A549 (cell line): ENCODE results near the gene GCAT. TPM values are rescaled to one million over a fixed set of nuclear protein-coding genes. Genes with fewer than 3 reads are reported as not detected.
A peak's percentile ranks its signal among the peaks of the same experiment; 100 is the strongest.

Experiments
- ATAC-seq, 2 experiments: fragments of 200-7000 bp in 1 of 2; fragments of >200 bp in 1 of 2; cut with Nextera tagmentation in 1 of 2; cut with Tn5 transposase in 1 of 2; 3 replicates each; pipeline versions ENCODE4 v1.8.0 to v1.9.1; 2018 to 2020; ENCODE audit warnings: mild to moderate bottlenecking in 1 of 2, moderate library complexity in 1 of 2
- CTCF ChIA-PET: fragments of 300-600 bp; sonication (Branson Sonifier 250); formaldehyde crosslinking; extraction: SDS; loops from one replicate; lab custom pipeline; 2021; ENCODE audit warnings: antibody characterized with exemption, inconsistent platforms; lab: Yijun Ruan, JAX
- POLR2A ChIA-PET: fragments of 350-600 bp; formaldehyde crosslinking; extraction: SDS; loops from one replicate; lab custom pipeline; 2021; ENCODE audit warnings: antibody characterized with exemption, inconsistent platforms; lab: Yijun Ruan, JAX
- DNase-seq, 2 experiments: peaks; one replicate each; pipeline versions ENCODE4 v3.0.0 to v3.0.0-alpha.2; 2011 to 2016; ENCODE audit warnings: low read depth in 1 of 2, low spot score in 1 of 2
- FAIRE-seq: peaks from 2 replicates; lab custom pipeline; 2011; peaks lifted over from hg19 to GRCh38; lab: Jason Lieb, UNC
- H3K27ac ChIP-seq, 2 experiments: fragments of >200 bp; sonication (Bioruptor Twin); formaldehyde crosslinking; 3 replicates each; pipeline ENCODE4 v1.5.1; 2016 to 2017
- H3K4me1 ChIP-seq: fragments of >200 bp; sonication (Bioruptor Twin); formaldehyde crosslinking; 3 replicates; pipeline ENCODE4 v1.6.1; 2016
- H3K4me2 ChIP-seq: fragments of >200 bp; sonication (Bioruptor Twin); formaldehyde crosslinking; 3 replicates; pipeline ENCODE4 v1.6.1; 2016
- H3K4me3 ChIP-seq: fragments of >200 bp; sonication (Bioruptor Twin); formaldehyde crosslinking; 3 replicates; pipeline ENCODE4 v1.5.1; 2016
- H3K9me3 ChIP-seq: fragments of >200 bp; sonication (Bioruptor Twin); formaldehyde crosslinking; 3 replicates; pipeline ENCODE4 v1.6.1; 2016
- CEBPB ChIP-seq, 2 experiments: fragments of >200 bp in 1 of 2; sonication (Bioruptor Twin) in 1 of 2; formaldehyde crosslinking in 1 of 2; IDR thresholded peaks; 2 replicates each; pipeline ENCODE4 v1.6.1; 2012 to 2016
- CHD2 ChIP-seq: fragments of 150-350 bp; IDR thresholded peaks from 2 replicates; pipeline ENCODE4 v1.6.1; 2014; ENCODE audit warnings: low read length; ENCODE audit not compliant: partially characterized antibody
- CHD4 ChIP-seq: fragments of 200-600 bp; sonication (generic); IDR thresholded peaks from 2 replicates; pipeline ENCODE4 v1.6.1; 2016; ENCODE audit warnings: antibody characterized with exemption, mild to moderate bottlenecking, borderline replicate concordance
- ESRRA ChIP-seq: fragments of 150-350 bp; IDR thresholded peaks from 2 replicates; pipeline ENCODE4 v1.6.1; 2014; ENCODE audit warnings: mild to moderate bottlenecking, low read length, borderline replicate concordance
- FOSL2 ChIP-seq, 2 experiments: fragments of 450-650 bp in 1 of 2; fragments of >200 bp in 1 of 2; sonication (Bioruptor Twin) in 1 of 2; formaldehyde crosslinking; IDR thresholded peaks; 2 replicates each; pipeline versions ENCODE4 v1.5.0 to v1.6.1; 2016 to 2020; ENCODE audit warnings: mild to moderate bottlenecking in 1 of 2, moderate library complexity in 1 of 2
- GATA3 ChIP-seq: IDR thresholded peaks from 2 replicates; pipeline ENCODE4 v1.6.1; 2012; ENCODE audit warnings: borderline replicate concordance
- HDAC2 ChIP-seq: fragments of 200-600 bp; sonication (generic); IDR thresholded peaks from 2 replicates; pipeline ENCODE4 v1.6.1; 2016
- HOXB13 ChIP-seq: fragments of 250-450 bp; sonication (Bioruptor Pico); IDR thresholded peaks from 2 replicates; pipeline ENCODE4 v1.5.0; 2020; ENCODE audit warnings: low read depth, mild to moderate bottlenecking, moderate library complexity
- JUN ChIP-seq, 2 experiments: fragments of >200 bp; sonication (Bioruptor Twin); formaldehyde crosslinking; IDR thresholded peaks; 2 replicates in 1 of 2; 3 replicates in 1 of 2; pipeline ENCODE4 v1.6.1; 2016 to 2017
- JUNB ChIP-seq: fragments of >200 bp; sonication (Bioruptor Twin); formaldehyde crosslinking; IDR thresholded peaks from 2 replicates; pipeline ENCODE4 v1.6.1; 2016
- MAZ ChIP-seq: fragments of 150-350 bp; IDR thresholded peaks from 2 replicates; pipeline ENCODE4 v1.6.1; 2014; ENCODE audit warnings: antibody characterized with exemption, low read depth, low read length, borderline replicate concordance
- NFE2L2 ChIP-seq: fragments of 150-350 bp; conservative IDR thresholded peaks from 2 replicates; pipeline ENCODE4 v1.6.1; 2014; ENCODE audit warnings: low read length
- PBX3 ChIP-seq: IDR thresholded peaks from 2 replicates; pipeline ENCODE4 v1.6.1; 2012
- PHF8 ChIP-seq: fragments of 200-600 bp; sonication (generic); IDR thresholded peaks from 2 replicates; pipeline ENCODE4 v1.6.1; 2016; ENCODE audit warnings: low read depth, mild to moderate bottlenecking, antibody characterized with exemption, moderate library complexity, borderline replicate concordance
- POLR2AphosphoS2 ChIP-seq: conservative IDR thresholded peaks from 2 replicates; pipeline ENCODE4 v1.6.1; 2012; ENCODE audit warnings: low read length, improper control_type of control experiment, inconsistent platforms
- RARB ChIP-seq: fragments of 250-450 bp; sonication (Bioruptor Pico); IDR thresholded peaks from 2 replicates; pipeline ENCODE4 v1.8.0; 2021; ENCODE audit warnings: mild to moderate bottlenecking, moderate library complexity
- RCOR1 ChIP-seq: fragments of 150-350 bp; IDR thresholded peaks from 2 replicates; pipeline ENCODE4 v1.6.1; 2014; ENCODE audit warnings: antibody characterized with exemption, low read length, low read depth
- RNF2 ChIP-seq: fragments of 200-600 bp; sonication (generic); IDR thresholded peaks from 2 replicates; pipeline ENCODE4 v1.6.1; 2016; ENCODE audit warnings: low read depth, mild to moderate bottlenecking, antibody characterized with exemption, moderate library complexity, borderline replicate concordance
- SMC3 ChIP-seq: fragments of >200 bp; sonication (Bioruptor Twin); formaldehyde crosslinking; IDR thresholded peaks from 3 replicates; pipeline ENCODE4 v1.6.1; 2018; ENCODE audit warnings: inconsistent platforms
- TP53 ChIP-seq: fragments of 250-450 bp; sonication (Bioruptor Pico); IDR thresholded peaks from 2 replicates; pipeline ENCODE4 v1.5.0; 2021; ENCODE audit warnings: mild to moderate bottlenecking, moderate library complexity
- ZNF302 ChIP-seq: fragments of 250-450 bp; sonication (Bioruptor Pico); IDR thresholded peaks from 2 replicates; pipeline ENCODE4 v1.9.0; 2021; ENCODE audit warnings: inconsistent platforms, mild to moderate bottlenecking, moderate library complexity
- ZSCAN20 ChIP-seq: fragments of 250-450 bp; sonication (Bioruptor Pico); IDR thresholded peaks from 2 replicates; pipeline ENCODE4 v1.8.0; 2022; ENCODE audit warnings: mild to moderate bottlenecking, moderate library complexity
- WGBS: methylation state at CpG from one replicate; pipeline ENCODE4 v1.1.6; 2017; ENCODE audit errors: missing lambda C conversion rate; 5-methylcytosine and 5-hydroxymethylcytosine counted together
- polyA plus RNA-seq, 4 experiments: library from polyadenylated mRNA; depleted of rRNA in 3 of 4; stranded (reverse); fragments of >200 nt; fragmentation: RNase III in 1 of 4; extraction: RNeasy Plus Mini Kit Qiagen cat#74134 plus additional on column Dnase treatment in 1 of 4; gene quantifications; 2 replicates in 3 of 4; 3 replicates in 1 of 4; pipeline ENCODE4 v1.2.3, GENCODE V29; 2011 to 2017
- TF ChIP-seq, protein P1 (sequence below): fragments of 250-450 bp; sonication (Bioruptor Pico); IDR thresholded peaks from 2 replicates; pipeline ENCODE4 v1.5.0; 2021; ENCODE audit warnings: mild to moderate bottlenecking, moderate library complexity, borderline replicate concordance
- TF ChIP-seq, protein P2 (sequence below): fragments of 250-450 bp; sonication (Bioruptor Pico); IDR thresholded peaks from 2 replicates; pipeline ENCODE4 v1.5.0; 2020; ENCODE audit warnings: low read depth, mild to moderate bottlenecking, moderate library complexity

The GCAT gene
- polyA plus RNA-seq, 2 of the 4 experiments (the other 2 are of a cell fraction), result 1.2 to 2.1 TPM

GRCh38 chr22:37759281-37759680 lies 48.5 kb upstream of the GCAT start:
- TF ChIP-seq CHD2, result no peak
- 0 out of 2 replicates have a peak, but pooled peaks have one; percentile 15 for TF ChIP-seq ESRRA
- Histone ChIP-seq H3K4me1 (peaks cover 53% of the 10 kb centered on the region), H3K4me3 (no peak overlapping the region), H3K4me2 (peak overlapping the region; percentile 51; the same call in 1 of the 3 replicates), H3K27ac (peak overlapping the region; percentile 2 to 67; a peak in 3 of 6 replicates), H3K9me3 (no peaks in the 10 kb centered on the region)
- WGBS, result 84% methylated on average over 6 of the region's 11 CpGs
- POLR2A ChIA-PET, result no interaction called here
- FAIRE-seq (no peak), DNase-seq (no peak), ATAC-seq (no peak)
- CTCF ChIA-PET, result no interaction called here

- peaks cover 51% of the 10 kb centered on the region for H3K4me1 ChIP-seq
- no peak overlapping the region for H3K4me3 ChIP-seq
- H3K27ac ChIP-seq, result peak overlapping the region in 1 of 2 experiments; percentile 64; a peak in 1 of 6 replicates
- 31% methylated on average over 3 of the region's 3 CpGs for WGBS
- FAIRE-seq (no peak), DNase-seq (peak in 1 of 2 experiments; percentile 67)
- H3K9me3 ChIP-seq, result no peaks in the 10 kb centered on the region
- TF ChIP-seq ESRRA (no peak), PBX3 (no peak), ZSCAN20 (CRISPR knock-in tag) (no peak), CHD2 (no peak), NFE2L2 (no peak), CHD4 (no peak), RCOR1 (no peak), ZNF302 (CRISPR knock-in tag) (no peak), RNF2 (no peak), HDAC2 (no peak), POLR2AphosphoS2 (no peak), CEBPB (IDR thresholded peaks at IDR 0.05) (peak in 1 of 2 experiments; percentile 16; a peak in 1 of 4 replicates), GATA3 (peak; percentile 53; the same call in 1 of the 2 replicates), SMC3 (no peak), JUNB (no peak), HOXB13 (CRISPR knock-in tag) (no peak), RARB (CRISPR knock-in tag) (no peak), JUN (IDR thresholded peaks at IDR 0.05) (no peak), FOSL2 (IDR thresholded peaks at IDR 0.05) (no peak), FOSL2 (CRISPR knock-in tag; IDR thresholded peaks at IDR 0.05) (peak; percentile 29; the same call in 1 of the 2 replicates), TP53 (CRISPR knock-in tag) (no peak), PHF8 (no peak), MAZ (no peak)
- TF ChIP-seq, protein P1, sequence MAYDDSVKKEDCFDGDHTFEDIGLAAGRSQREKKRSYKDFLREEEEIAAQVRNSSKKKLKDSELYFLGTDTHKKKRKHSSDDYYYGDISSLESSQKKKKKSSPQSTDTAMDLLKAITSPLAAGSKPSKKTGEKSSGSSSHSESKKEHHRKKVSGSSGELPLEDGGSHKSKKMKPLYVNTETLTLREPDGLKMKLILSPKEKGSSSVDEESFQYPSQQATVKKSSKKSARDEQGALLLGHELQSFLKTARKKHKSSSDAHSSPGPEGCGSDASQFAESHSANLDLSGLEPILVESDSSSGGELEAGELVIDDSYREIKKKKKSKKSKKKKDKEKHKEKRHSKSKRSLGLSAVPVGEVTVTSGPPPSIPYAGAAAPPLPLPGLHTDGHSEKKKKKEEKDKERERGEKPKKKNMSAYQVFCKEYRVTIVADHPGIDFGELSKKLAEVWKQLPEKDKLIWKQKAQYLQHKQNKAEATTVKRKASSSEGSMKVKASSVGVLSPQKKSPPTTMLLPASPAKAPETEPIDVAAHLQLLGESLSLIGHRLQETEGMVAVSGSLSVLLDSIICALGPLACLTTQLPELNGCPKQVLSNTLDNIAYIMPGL, result no peak
- TF ChIP-seq, protein P2, sequence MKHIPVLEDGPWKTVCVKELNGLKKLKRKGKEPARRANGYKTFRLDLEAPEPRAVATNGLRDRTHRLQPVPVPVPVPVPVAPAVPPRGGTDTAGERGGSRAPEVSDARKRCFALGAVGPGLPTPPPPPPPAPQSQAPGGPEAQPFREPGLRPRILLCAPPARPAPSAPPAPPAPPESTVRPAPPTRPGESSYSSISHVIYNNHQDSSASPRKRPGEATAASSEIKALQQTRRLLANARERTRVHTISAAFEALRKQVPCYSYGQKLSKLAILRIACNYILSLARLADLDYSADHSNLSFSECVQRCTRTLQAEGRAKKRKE (CRISPR knock-in tag), result no peak
- TF ChIP-seq, all 56 proteins: peak for 3
- peak in 1 of 2 experiments; percentile 65; a peak in 3 of 6 replicates for ATAC-seq
- CTCF ChIA-PET, result no interaction called here
- peak overlapping the region; percentile 51 for H3K4me2 ChIP-seq
- POLR2A ChIA-PET, result no interaction called here
Observed at GRCh38 chr22:37760152-37760551, 47.6 kb upstream of the GCAT start.
